ENCODE measurements around the gene PMF1. TPM values are rescaled to one million over a fixed set of nuclear protein-coding genes. Genes with fewer than 3 reads are reported as not detected.
A peak's percentile ranks its signal among the peaks of the same experiment; 100 is the strongest.
"Not testable (repeated sequence)": the region's sequence is repeated elsewhere in the genome, so short reads cannot be mapped to it uniquely, and the experiment has no call there.

The PMF1 gene
- total and polyA plus RNA-seq, 2 experiments from 2014 or later = 112 to 118 TPM

DNA sequence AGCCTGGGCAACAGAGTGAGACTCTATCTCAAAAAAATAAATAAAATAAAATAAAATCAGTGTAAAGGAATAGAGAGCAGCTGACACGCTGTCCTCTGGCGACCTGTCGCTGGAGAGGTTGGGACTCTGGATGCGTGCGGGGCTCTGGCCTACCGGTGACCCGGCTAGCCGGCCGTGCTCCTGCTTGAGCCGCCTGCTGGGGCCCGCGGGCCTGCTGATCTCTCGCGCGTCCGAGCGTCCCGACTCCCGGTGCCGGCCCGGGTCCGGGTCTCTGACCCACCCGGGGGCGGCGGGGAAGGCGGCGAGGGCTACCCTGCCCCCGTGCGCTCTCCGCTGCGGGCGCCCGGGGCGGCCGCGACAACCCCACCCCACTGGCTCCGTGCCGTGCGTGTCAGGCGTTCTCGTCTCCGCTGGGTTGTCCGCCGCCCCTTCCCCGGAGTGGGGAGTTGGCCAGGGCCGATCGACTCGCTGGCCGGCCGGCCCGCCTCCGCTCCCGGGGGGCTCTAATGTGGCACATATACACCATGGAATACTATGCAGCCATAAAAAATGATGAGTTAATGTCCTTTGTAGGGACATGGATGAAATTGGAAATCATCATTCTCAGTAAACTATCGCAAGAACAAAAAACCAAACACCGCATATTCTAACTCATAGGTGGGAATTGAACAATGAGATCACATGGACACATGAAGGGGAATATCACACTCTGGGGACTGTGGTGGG, 3.7 kb downstream of the PMF1 start:
- Histone ChIP-seq H3F3A (replicated peaks; ENCODE audit: low read depth) (peaks cover 13% of the 10 kb centered on the region; the same call in 1 of the 2 replicates), H4K20me1 (replicated peaks; ENCODE audit: insufficient read depth) (peaks cover 17% of the 10 kb centered on the region; the same call in 1 of the 2 replicates), H3K4me1 (ENCODE audit: insufficient read depth) (peaks cover 18% of the 10 kb centered on the region), H3K79me2 (replicated peaks; ENCODE audit: insufficient read depth) (peaks cover 67% of the 10 kb centered on the region)
- Mint-ChIP-seq H3K4me1 (peaks cover 15% of the 10 kb centered on the region), H3K36me3 (ENCODE audit: low read depth) (peaks cover 35% of the 10 kb centered on the region), H3K27me3 (ENCODE audit: insufficient read depth, low read depth, poor library complexity) (peaks cover 12% of the 10 kb centered on the region)
- not testable (repeated sequence) for H2AFZ ChIP-seq; H3K4me2 ChIP-seq; H3K4me3 Mint-ChIP-seq; H3K4me3 ChIP-seq; ATAC-seq; H3K36me3 ChIP-seq (ENCODE audit: insufficient read depth); H3K27me3 ChIP-seq (ENCODE audit: insufficient read depth); H3K9me2 ChIP-seq (ENCODE audit: insufficient read depth); H3K9me3 Mint-ChIP-seq; H3K27ac Mint-ChIP-seq; H3K27ac ChIP-seq (ENCODE audit: low read depth); DNase-seq (ENCODE audit: low spot score)

- DNase-seq (ENCODE audit: low spot score) = no peak
Observed at GRCh38 chr1:156217871-156218270, 5.1 kb downstream of the PMF1 start.

GRCh38 chr1:156220226-156220625, 7.4 kb downstream of the PMF1 start:
- H3K9me2 ChIP-seq (ENCODE audit: insufficient read depth) = no peaks in the 10 kb centered on the region
- no peak for ATAC-seq
- H3K36me3 Mint-ChIP-seq (ENCODE audit: low read depth) = peaks cover 54% of the 10 kb centered on the region
- H3K27me3 Mint-ChIP-seq (ENCODE audit: insufficient read depth, low read depth, poor library complexity) = peaks cover 1% of the 10 kb centered on the region
- H3K27ac ChIP-seq (ENCODE audit: low read depth) = no peak overlapping the region; the same call in 1 of the 2 replicates
- H3K27me3 ChIP-seq (ENCODE audit: insufficient read depth) = no peaks in the 10 kb centered on the region
- peaks cover 11% of the 10 kb centered on the region; the same call in 1 of the 2 replicates for H3F3A ChIP-seq (replicated peaks; ENCODE audit: low read depth)
- no peaks in the 10 kb centered on the region for H3K9me3 Mint-ChIP-seq
- H3K79me2 ChIP-seq (replicated peaks; ENCODE audit: insufficient read depth) = peaks cover 49% of the 10 kb centered on the region
- no peak overlapping the region for H2AFZ ChIP-seq
- H3K4me2 ChIP-seq = no peak overlapping the region
- H4K20me1 ChIP-seq (replicated peaks; ENCODE audit: insufficient read depth) = peaks cover 14% of the 10 kb centered on the region; the same call in 1 of the 2 replicates
- no peak overlapping the region for H3K4me3 ChIP-seq
- no peak for DNase-seq (ENCODE audit: low spot score)
- 0 out of 2 replicates have a peak, but pooled peaks cover 11% of the 10 kb centered on the region for H3K36me3 ChIP-seq (ENCODE audit: insufficient read depth)
- H3K4me3 Mint-ChIP-seq = no peak overlapping the region
- peaks cover under 1% of the 10 kb centered on the region; the same call in 1 of the 3 replicates for H3K4me1 Mint-ChIP-seq
- H3K4me1 ChIP-seq (ENCODE audit: insufficient read depth) = no peaks in the 10 kb centered on the region
- H3K27ac Mint-ChIP-seq = no peak overlapping the region
- TF ChIP-seq CTCF (conservative IDR thresholded peaks at IDR 0.05; ENCODE audit: low read depth in 2 of 2) = no peak
- TF ChIP-seq, protein P1, sequence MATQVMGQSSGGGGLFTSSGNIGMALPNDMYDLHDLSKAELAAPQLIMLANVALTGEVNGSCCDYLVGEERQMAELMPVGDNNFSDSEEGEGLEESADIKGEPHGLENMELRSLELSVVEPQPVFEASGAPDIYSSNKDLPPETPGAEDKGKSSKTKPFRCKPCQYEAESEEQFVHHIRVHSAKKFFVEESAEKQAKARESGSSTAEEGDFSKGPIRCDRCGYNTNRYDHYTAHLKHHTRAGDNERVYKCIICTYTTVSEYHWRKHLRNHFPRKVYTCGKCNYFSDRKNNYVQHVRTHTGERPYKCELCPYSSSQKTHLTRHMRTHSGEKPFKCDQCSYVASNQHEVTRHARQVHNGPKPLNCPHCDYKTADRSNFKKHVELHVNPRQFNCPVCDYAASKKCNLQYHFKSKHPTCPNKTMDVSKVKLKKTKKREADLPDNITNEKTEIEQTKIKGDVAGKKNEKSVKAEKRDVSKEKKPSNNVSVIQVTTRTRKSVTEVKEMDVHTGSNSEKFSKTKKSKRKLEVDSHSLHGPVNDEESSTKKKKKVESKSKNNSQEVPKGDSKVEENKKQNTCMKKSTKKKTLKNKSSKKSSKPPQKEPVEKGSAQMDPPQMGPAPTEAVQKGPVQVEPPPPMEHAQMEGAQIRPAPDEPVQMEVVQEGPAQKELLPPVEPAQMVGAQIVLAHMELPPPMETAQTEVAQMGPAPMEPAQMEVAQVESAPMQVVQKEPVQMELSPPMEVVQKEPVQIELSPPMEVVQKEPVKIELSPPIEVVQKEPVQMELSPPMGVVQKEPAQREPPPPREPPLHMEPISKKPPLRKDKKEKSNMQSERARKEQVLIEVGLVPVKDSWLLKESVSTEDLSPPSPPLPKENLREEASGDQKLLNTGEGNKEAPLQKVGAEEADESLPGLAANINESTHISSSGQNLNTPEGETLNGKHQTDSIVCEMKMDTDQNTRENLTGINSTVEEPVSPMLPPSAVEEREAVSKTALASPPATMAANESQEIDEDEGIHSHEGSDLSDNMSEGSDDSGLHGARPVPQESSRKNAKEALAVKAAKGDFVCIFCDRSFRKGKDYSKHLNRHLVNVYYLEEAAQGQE (IDR thresholded peaks at IDR 0.05; ENCODE audit: unreplicated experiment) = no peak
- no peak for TF ChIP-seq STAT1 (IDR thresholded peaks at IDR 0.05; ENCODE audit: unreplicated experiment)
- no peak for TF ChIP-seq EZH2phosphoT487 (IDR thresholded peaks at IDR 0.05; ENCODE audit: unreplicated experiment)
- no peak for TF ChIP-seq CREB1 (CRISPR knock-in tag; IDR thresholded peaks at IDR 0.05; ENCODE audit: low read depth)
- no peak for TF ChIP-seq NANOG (IDR thresholded peaks at IDR 0.05; ENCODE audit: borderline replicate concordance)
- TF ChIP-seq POLR2AphosphoS5 (IDR thresholded peaks at IDR 0.05; ENCODE audit: low read depth) = no peak
- no peak for TF ChIP-seq EZH2 (IDR thresholded peaks at IDR 0.05; ENCODE audit: low read depth, unreplicated experiment)

More at GRCh38 chr1:156217871-156218270, 5.1 kb downstream of the PMF1 start:
- Histone ChIP-seq H3K27me3 (ENCODE audit: insufficient read depth) (no peaks in the 10 kb centered on the region), H3K4me1 (ENCODE audit: insufficient read depth) (peaks cover 10% of the 10 kb centered on the region), H3K79me2 (replicated peaks; ENCODE audit: insufficient read depth) (peaks cover 67% of the 10 kb centered on the region), H4K20me1 (replicated peaks; ENCODE audit: insufficient read depth) (peaks cover 17% of the 10 kb centered on the region; the same call in 1 of the 2 replicates), H3K36me3 (ENCODE audit: insufficient read depth) (0 out of 2 replicates have a peak, but pooled peaks cover 5% of the 10 kb centered on the region), H3K4me2 (no peak overlapping the region), H3K27ac (ENCODE audit: low read depth) (0 out of 2 replicates have a peak overlapping the region, but pooled peaks have one; percentile 36), H2AFZ (no peak overlapping the region), H3K9me2 (ENCODE audit: insufficient read depth) (no peaks in the 10 kb centered on the region), H3F3A (replicated peaks; ENCODE audit: low read depth) (peaks cover 9% of the 10 kb centered on the region; the same call in 1 of the 2 replicates), H3K4me3 (no peak overlapping the region)
- H3K27me3 Mint-ChIP-seq (ENCODE audit: insufficient read depth, low read depth, poor library complexity) = peaks cover 8% of the 10 kb centered on the region
- peaks cover 6% of the 10 kb centered on the region for H3K4me1 Mint-ChIP-seq
- 0 out of 2 replicates have a peak overlapping the region, but pooled peaks have one; percentile 40 for H3K27ac Mint-ChIP-seq
- no peak overlapping the region for H3K4me3 Mint-ChIP-seq
- H3K9me3 Mint-ChIP-seq = no peaks in the 10 kb centered on the region
- H3K36me3 Mint-ChIP-seq (ENCODE audit: low read depth) = peaks cover 46% of the 10 kb centered on the region
- TF ChIP-seq NANOG (IDR thresholded peaks at IDR 0.05; ENCODE audit: borderline replicate concordance) (no peak), ZNF331 (CRISPR knock-in tag; IDR thresholded peaks at IDR 0.05; ENCODE audit: low read depth) (no peak)
- TF ChIP-seq, protein P2, sequence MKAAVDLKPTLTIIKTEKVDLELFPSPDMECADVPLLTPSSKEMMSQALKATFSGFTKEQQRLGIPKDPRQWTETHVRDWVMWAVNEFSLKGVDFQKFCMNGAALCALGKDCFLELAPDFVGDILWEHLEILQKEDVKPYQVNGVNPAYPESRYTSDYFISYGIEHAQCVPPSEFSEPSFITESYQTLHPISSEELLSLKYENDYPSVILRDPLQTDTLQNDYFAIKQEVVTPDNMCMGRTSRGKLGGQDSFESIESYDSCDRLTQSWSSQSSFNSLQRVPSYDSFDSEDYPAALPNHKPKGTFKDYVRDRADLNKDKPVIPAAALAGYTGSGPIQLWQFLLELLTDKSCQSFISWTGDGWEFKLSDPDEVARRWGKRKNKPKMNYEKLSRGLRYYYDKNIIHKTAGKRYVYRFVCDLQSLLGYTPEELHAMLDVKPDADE (IDR thresholded peaks at IDR 0.05) = no peak
- no peak for ATAC-seq
